ENCODE results near the gene ATAD3B. TPM values are rescaled to one million over a fixed set of nuclear protein-coding genes. Genes with fewer than 3 reads are reported as not detected.
"Not testable (repeated sequence)": the region's sequence is repeated elsewhere in the genome, so short reads cannot be mapped to it uniquely, and the experiment has no call there.

ATAD3B gene
- total RNA-seq, 2 donors from 2014 or later, result 16.8 to 26.9 TPM

DNA sequence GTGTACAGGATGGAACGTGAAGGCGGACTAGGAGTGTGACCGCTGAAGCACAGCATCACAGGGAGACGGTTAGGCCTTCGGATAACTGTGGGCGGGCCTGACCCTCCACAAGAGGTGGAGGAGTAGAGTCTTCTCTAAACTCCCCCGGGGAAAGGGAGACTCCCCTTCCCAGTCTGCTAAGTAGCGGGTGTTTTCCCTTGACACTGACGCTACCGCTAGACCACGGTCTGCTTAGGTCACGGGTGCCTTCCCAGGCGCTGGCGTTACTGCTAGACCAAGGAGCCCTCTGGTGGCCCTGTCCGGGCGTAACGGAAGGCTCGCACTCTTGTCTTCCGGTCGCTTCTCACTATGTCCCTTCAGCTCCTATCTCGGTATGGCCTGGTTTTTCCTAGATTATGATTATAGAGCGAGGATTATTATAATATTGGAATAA is 33.8 kb downstream of the ATAD3B start:
- H3K4me1 ChIP-seq (replicated peaks); H3K4me3 ChIP-seq; H3K27me3 ChIP-seq (replicated peaks; ENCODE audit: insufficient read depth); H3K36me3 ChIP-seq; intact Hi-C loops (cut with DNase I); H3K9me3 ChIP-seq: not testable (repeated sequence)
- peak overlapping the region; percentile 78 to 81 for H3K27ac ChIP-seq
- WGBS, result 6% methylated on average over 10 of the region's 22 CpGs
- TF ChIP-seq, protein P1, sequence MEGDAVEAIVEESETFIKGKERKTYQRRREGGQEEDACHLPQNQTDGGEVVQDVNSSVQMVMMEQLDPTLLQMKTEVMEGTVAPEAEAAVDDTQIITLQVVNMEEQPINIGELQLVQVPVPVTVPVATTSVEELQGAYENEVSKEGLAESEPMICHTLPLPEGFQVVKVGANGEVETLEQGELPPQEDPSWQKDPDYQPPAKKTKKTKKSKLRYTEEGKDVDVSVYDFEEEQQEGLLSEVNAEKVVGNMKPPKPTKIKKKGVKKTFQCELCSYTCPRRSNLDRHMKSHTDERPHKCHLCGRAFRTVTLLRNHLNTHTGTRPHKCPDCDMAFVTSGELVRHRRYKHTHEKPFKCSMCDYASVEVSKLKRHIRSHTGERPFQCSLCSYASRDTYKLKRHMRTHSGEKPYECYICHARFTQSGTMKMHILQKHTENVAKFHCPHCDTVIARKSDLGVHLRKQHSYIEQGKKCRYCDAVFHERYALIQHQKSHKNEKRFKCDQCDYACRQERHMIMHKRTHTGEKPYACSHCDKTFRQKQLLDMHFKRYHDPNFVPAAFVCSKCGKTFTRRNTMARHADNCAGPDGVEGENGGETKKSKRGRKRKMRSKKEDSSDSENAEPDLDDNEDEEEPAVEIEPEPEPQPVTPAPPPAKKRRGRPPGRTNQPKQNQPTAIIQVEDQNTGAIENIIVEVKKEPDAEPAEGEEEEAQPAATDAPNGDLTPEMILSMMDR (IDR thresholded peaks at IDR 0.05), result peak in 3 of 4 experiments; percentile 19 to 62 (median 61)
- peak; percentile 36 for DNase-seq (ENCODE audit: low spot score)

DNA sequence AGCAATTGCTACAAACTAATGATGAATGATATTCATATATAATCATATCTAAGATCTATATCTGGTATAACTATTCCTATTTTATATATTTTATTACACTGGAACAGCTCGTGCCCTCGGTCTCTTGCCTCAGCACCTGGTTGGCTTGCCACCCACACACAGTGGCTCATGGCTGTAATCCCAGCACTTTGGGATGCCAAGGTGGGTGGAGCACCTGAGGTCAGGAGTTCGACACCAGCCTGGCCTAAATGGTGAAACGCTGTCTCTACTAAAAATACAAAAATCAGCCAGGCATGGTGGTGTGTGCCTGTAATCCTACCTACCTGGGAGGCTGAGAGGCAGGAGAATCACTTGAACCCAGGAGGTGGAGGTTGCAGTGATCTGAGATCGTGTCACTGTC is 34.2 kb downstream of the ATAD3B start:
- H3K9me3 ChIP-seq; H3K36me3 ChIP-seq; intact Hi-C loops (cut with DNase I); H3K4me3 ChIP-seq; DNase-seq (ENCODE audit: low spot score); H3K27me3 ChIP-seq (replicated peaks; ENCODE audit: insufficient read depth); H3K4me1 ChIP-seq (replicated peaks): not testable (repeated sequence)
- WGBS, result 43% methylated on average over 5 of the region's 5 CpGs
- peak overlapping the region; percentile 78 to 81 for H3K27ac ChIP-seq

DNA sequence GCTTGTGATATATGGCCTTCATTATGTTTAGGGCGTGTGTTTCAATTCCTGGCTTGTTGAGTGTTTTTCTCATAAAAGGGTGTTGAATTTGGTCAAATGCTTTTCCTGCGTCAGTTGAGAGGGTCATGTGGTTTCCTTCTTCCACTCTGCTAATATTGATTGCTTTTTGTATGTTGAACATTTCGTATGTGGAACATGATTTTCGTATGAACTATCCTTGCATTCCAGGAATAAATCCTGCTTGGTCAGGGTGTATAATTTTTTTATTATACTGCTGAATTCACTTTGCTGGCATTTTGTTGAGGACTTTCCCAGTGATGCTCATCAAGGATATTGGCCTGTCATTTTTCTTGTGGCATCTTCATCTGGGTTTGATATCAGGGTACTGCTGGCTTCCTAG is 35.7 kb downstream of the ATAD3B start:
- intact Hi-C loops (cut with DNase I), result no loop called here
- H3K27me3 ChIP-seq (replicated peaks; ENCODE audit: insufficient read depth), result no peaks in the 10 kb centered on the region
- TF ChIP-seq, protein P1 (IDR thresholded peaks at IDR 0.05), result no peak
- TF ChIP-seq POLR2AphosphoS5 (IDR thresholded peaks at IDR 0.05), result no peak
- TF ChIP-seq POLR2A (IDR thresholded peaks at IDR 0.05), result no peak
- no peak for DNase-seq (ENCODE audit: low spot score)
- H3K4me1 ChIP-seq (replicated peaks), result peaks cover 3% of the 10 kb centered on the region
- no peak overlapping the region for H3K27ac ChIP-seq
- H3K36me3 ChIP-seq, result no peaks in the 10 kb centered on the region
- 95% methylated on average over 4 of the region's 4 CpGs for WGBS
- H3K4me3 ChIP-seq, result no peak overlapping the region
- H3K9me3 ChIP-seq, result no peaks in the 10 kb centered on the region

DNA sequence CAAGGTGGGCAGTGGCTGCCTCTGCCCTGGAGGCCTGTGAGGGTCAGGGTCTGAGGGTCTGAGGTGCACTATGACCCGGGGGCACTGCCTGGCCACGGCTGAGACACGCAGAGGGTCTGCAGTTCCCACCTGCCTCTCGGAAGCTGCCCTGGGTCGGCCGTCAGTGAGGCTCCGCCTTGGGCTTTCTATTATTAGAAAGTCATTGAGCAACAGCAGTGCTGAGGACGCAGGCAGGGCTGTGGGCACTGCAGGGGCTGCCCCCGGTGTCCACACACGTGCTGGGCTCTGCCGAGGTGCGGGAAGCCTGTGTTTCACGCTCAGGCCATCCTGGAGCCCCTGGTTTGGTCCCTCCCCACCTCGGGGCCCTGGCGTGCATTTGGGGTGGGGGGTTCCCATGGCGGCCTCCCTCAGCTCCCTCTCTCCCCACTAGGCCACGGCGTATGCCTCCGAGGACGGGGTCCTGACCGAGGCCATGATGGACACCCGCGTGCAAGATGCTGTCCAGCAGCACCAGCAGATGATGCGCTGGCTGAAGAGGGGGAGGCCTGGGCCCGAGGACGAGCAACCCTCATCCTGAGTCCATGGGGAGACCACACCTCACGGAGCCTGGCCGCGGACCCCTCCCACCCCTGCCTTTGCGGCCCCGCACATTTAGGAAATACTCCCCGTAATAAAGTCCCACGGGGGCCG is 37.4 kb downstream of the ATAD3B start:
- DNase-seq (ENCODE audit: low spot score); H3K4me3 ChIP-seq; H3K27me3 ChIP-seq (replicated peaks; ENCODE audit: insufficient read depth); H3K4me1 ChIP-seq (replicated peaks); H3K27ac ChIP-seq; H3K9me3 ChIP-seq; H3K36me3 ChIP-seq; intact Hi-C loops (cut with DNase I): not testable (repeated sequence)
- 91% methylated on average over 25 of the region's 34 CpGs for WGBS

DNA sequence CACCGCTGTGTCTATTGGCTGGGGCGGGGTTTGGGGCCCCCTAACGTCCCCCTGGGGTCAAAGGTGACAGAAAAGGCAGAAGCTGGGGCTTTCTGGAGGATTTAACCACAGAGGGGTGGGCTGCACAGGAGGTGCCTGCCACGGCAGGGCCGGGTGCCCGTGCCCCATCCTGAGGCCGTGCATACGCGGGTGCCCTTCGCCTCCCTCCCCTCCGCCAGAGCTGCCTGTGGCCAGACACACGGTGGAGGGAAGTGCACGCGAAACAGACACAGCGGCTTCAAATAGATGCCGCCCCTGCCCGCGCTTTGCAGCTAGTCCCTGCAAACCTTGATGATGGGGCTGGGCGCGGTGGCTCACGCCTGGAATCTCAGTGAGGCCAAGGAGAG is 37.9 kb downstream of the ATAD3B start:
- H3K4me1 ChIP-seq (replicated peaks); H3K27me3 ChIP-seq (replicated peaks; ENCODE audit: insufficient read depth); DNase-seq (ENCODE audit: low spot score); H3K9me3 ChIP-seq; H3K4me3 ChIP-seq; H3K27ac ChIP-seq; H3K36me3 ChIP-seq; intact Hi-C loops (cut with DNase I): not testable (repeated sequence)
- WGBS, result 92% methylated on average over 18 of the region's 21 CpGs

DNA sequence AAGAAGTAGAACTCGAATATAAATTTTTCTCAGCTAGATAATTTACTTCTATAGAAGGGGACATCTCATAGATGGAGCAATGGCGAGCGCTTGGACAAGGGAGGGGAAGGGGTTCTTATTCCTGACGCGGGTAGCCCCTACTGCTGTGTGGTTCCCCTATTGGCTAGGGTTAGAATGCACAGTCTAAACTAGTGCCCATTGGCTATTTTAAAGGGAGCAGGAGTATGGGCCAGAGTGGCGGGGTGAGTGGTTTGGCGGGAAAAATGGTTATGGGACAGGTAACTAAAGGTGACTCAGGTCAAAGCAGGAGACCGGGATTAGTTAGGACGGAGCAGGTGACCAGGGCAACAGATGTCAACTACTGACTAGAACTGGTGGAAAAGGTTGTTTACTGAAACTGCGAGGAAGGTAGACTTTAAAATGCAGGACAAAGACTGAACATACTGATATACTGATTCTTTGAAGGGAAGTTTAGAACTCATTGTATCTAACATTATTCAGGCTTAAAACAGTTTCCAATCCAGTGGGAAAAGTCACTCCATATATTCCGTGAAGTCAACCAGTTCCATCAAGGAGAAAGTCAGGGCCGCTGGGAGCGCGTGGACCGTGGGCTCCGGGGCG is 39.5 kb downstream of the ATAD3B start:
- H3K4me1 ChIP-seq (replicated peaks), result peaks cover 3% of the 10 kb centered on the region
- WGBS, result 13% methylated on average over 17 of the region's 17 CpGs
- intact Hi-C loops (cut with DNase I), result no loop called here
- DNase-seq (ENCODE audit: low spot score), result no peak
- H3K27me3 ChIP-seq (replicated peaks; ENCODE audit: insufficient read depth), result no peaks in the 10 kb centered on the region
- peak overlapping the region; percentile 71 to 91 for H3K4me3 ChIP-seq
- no peak for TF ChIP-seq POLR2A (IDR thresholded peaks at IDR 0.05)
- peak overlapping the region; percentile 88 to 90 for H3K27ac ChIP-seq
- no peaks in the 10 kb centered on the region for H3K9me3 ChIP-seq
- H3K36me3 ChIP-seq, result no peaks in the 10 kb centered on the region

All from prostate gland (tissue), 2 donors.